Measurements from ENCODE around the gene ITGA6.

The ITGA6 gene

DNA sequence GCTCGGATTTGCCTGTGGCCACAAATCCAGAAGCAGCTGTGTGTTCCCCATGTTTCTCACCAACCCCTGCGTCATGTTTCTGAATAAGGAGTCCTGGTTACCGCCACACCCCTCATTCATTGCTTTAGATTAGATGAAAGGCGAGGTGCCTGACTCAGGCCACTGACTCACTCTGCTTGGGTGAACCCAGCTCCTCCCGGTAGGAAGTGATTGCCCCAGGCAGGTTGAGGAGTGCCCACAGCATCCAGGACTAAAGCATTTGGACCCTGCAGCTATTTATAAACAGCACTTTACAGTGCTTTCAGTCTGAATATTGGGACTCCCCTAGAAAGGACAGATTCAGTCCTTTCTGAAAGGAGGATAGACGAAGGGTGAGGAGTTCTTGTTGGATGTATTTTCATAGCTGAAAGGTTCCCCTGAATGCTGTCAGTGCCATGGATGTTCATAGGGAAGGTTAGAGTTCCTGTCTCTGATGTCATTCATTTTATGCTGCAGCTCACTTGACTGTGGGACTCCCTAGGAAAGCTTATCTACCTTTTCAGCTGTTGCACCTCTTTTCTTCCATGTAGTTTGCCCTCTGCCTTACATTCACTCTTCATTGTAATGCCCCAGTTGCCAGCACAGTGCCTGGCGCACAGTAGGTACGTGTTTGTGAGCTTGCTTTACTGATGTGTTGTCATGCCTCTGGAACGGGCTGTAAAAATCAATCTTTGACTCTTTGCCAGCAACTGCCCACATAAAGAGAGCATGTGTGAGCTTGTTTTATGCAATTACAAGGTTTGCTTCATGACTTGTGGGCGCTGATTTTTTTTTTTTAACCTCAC, 14.9 kb downstream of the ITGA6 start:
- DNase-seq: peak; percentile 37

DNA sequence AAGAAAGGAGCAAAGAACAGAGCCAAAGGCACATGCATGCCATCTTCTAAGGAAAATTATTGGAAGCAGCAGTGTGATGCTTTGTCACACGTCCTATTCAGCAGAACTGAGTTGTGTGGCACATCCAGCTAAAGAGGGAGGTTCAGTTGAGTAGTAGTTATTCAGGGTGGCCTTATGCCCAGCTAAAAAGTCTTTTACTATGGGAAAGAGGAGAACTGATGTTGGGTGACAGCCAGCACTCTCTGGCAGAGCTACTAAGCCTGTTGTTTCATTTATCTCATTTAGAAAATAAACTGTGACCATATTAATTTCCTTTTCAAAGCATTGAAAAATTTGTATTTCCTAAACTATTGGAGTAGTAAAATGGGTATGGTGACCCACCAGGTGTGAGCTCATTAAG, 18.5 kb downstream of the ITGA6 start:
- no peak for DNase-seq

DNA sequence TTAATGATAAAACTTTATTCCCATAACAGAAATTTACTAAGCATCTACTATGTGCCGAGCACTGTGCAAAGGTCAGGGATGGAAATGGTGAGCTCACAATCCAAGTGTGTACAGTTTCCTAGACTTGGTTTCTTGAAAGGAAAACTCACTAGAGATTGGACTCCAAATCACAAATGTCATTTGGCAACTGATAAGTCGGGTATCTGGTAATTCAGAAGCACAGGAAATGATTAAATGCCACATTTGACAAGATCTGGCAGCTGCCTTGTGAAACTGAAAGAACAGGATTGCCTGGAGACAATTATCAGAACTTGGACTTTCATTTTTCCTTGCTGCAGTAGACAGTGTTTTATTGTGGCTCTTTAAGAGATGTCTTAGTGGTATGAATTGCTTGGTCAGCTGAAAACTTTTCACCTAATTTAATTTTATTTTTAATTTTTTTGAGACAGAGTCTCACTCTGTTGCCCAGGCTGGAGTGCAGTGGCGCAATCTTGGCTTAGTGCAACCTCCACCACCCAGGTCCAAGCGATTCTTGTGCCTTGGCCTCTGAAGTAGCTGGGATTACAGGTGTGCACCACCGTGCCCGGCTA, 19.2 kb downstream of the ITGA6 start:
- DNase-seq: no peak

DNA sequence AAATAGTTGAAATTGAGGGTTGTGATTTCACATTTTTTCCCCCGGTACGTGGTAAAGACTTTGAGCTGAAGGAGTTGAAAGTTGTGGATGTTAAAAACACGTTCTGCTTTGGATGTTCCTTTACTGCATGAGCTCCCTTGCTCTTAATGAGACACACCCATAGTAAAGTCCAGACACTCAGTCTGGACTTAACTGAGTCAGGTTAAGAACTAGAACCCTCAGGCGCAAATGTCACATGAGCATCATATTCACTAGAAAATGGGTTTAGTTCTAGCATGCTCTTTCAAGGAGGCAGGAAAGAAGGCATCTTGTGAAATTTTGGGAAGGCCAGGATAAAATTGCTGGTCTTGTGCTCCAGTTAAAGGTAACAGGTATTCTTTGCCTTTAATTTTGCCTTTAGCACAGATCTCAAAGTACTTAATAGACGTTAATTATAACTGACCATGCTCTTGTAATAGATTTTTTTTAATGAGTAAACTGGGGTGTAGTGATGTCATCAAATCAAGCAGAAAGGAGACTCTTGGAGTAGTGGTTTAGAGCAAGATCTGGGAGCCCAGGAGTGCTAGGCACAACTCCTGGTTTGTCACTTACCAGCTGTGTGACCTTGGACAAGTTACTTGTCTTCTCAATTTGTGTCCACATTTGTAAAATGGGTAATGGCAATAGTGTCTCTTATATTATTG, 20.6 kb downstream of the ITGA6 start:
- no peak for DNase-seq

DNA sequence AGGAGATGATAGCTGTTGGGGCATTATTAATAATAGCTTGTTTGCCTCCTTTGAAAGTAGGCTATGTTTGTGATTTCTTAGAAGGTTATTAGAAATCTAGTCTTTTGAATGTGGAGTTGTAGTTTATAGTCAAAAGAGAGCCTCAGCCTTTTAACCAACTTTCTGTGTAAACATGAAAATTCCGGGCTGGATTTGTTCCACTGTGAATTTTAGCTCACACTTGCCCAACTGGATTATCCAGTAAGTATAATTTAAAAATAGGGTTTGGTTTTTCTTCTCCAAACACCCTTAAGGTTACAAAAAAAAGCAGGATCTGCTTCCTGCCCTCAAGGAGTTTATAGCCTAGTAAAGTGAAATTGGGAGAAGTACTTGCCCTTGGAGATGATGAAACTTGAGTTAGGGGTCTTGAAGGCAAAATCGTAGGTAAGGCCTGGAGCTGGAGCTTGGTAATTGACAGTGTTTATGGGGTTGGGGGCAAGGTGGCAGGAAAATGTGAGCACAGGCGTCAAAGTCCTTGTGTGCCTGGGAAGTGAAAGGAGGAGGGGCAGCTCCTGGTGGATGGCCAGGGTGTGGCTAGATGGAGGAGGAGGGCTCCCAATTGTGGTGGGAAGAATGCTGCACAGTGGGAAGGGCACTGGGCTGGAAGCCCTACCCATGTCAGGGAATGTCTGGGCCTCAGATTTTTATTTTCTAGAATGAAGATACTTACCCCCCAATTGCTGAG, 21.3 kb downstream of the ITGA6 start:
- no peak for DNase-seq

DNA sequence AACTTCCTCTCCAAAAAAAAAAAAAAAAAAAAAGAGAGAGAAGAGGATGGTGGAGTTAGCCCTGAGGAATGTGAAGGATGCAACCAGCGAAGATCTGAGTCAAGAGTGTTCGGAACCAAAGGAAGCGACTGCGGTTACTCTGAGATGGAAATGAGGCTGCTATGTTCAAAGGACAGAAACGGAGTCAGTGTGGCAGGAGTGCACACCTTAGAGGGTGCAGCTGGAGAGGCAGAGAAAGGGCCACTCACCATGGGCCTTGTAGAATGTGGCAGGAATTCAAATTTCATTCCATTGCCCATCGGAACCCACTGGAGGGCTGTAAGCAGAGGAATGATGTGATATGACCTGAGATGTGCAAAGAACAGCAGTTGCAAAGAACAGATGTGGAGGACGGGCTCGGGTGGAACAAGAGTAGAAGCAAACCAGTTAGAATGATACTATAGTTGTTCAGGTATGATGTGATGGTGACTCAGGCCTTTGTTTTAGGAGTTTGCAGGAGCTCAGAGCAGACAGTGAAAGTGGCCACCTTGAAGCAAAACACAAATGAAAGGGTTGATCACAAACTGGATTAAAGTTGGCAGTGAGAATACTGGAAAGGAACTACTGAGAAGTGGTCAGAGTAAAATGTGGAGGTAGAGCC, 22.6 kb downstream of the ITGA6 start:
- DNase-seq: no peak

DNA sequence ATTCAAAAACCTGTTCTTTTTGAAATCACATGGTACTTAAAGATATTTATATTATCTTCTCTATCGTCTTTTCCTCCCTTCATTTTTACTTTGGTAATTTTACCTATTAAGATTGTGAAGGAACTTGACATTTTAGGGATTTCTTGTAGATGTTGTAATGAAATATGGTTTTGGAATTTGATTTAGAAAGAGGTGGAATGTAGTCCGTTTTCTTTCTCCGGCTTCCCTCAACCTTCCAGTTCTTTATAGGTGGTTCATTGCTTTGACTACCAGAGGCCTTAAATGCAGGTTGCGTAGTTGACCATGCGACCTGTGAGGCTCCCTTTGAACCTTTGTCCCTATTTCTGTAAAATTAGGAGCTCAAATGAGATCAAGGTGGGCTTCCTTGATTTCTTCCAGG, 24.5 kb downstream of the ITGA6 start:
- no peak for DNase-seq

DNA sequence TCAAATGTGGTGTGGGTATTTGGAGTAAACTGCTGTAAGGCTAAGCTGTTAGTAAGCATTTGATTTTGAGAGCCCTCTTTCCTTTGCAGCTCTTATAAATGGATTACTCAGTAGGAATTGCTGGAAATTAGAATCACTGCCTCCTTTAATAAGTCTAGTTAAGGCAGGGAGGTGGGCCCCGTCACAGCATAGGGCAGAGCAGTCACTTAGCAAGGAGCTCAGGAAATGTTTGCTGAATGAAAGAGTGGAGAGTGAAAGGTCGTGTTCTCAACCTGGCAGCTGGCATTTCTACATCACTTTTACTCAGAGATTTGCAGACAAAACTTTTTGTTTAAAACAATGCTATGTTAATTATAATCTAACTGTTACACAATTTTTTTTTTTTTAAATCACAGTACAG, 25.5 kb downstream of the ITGA6 start:
- no peak for DNase-seq

DNA sequence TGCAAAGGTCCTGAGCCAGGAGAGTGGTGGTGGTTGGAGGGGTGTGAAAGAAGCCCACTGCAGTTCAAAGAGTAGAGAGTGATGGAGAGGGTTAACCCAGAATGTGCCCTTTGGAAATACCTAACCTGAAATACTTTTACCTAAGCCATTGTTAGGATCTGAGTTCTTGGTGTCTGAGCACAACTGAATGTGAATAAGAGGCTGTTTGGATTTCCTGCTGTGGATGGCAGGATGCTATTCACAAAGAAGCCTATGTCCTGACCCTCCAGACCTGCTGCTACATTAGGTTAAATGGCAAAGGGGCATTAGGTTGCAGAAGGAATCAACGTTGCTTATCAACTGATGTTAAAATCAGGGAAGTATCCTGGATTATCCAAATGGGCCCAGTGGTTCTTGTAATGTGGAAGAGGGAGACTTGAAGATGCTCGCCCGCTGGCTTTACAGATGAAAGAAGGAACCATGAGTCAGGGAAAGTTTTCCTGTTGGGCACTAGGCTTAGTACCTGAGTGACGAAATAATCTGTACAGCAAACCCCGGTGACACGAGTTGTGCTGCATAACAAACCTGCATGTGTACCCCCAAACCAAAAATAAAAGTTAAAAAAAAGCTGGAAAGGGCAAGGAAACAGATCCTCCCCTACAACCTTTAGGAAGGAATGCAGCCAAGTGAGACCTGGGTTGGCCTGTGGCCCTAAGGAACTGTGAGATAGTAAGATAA, 27.2 kb downstream of the ITGA6 start:
- no peak for DNase-seq

DNA sequence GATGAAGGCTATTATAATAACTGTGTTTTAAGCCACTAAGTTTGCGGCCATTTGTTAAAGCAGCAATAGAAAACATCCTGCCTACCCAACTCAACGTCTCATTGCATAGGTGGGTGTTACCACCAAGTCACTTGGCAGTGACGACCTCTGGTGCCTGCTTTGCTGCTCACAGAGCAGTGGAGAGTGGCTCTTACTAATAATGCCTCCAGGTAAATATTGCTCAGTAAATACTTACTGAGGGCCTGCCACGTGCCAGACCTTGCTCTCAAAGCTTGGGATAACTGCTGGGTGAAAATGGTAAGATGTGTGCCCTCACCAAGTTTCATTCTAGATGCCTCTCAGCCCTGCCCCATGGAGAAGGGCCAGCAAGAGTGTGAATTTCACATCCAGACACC, 27.7 kb downstream of the ITGA6 start:
- no peak for DNase-seq

DNA sequence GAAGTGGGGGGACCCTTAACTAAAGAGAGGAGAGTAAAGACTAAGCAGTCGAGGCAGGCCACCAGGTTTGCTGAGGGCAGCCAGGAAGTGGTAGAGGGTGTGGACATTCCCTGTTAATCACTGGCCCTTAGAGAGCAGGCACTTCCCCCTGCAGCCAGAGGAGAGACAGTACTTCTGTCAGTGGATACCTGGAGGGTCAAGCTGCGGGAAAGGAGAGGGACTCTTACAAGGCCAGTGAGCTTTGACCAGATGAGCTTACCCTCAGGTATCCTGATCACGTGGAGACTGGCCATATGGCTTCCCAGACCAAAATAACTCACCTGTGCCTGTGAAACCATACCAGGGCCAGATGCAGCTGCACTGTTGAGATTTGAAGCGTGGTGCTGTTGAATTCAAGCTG, 28.6 kb downstream of the ITGA6 start:
- DNase-seq: no peak

DNA sequence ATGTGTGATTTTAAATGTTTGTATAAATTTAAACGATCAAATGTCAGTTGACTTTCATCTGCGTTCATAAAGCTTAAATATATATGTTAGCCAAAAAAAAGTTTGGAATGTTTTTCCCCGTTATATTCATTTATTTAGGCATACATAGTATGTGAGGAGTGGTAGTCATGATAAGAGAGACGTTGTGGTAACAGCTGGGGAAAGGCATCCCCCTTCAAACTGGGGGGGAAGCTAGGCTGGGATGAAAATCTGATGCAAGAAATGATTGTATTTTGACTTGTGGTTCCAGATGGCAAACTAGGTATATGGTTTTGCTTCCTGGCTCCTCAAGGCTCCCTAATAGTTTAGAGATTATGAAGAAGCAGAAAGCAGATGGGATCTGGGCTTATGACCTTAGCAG, 30.1 kb downstream of the ITGA6 start:
- no peak for DNase-seq

DNA sequence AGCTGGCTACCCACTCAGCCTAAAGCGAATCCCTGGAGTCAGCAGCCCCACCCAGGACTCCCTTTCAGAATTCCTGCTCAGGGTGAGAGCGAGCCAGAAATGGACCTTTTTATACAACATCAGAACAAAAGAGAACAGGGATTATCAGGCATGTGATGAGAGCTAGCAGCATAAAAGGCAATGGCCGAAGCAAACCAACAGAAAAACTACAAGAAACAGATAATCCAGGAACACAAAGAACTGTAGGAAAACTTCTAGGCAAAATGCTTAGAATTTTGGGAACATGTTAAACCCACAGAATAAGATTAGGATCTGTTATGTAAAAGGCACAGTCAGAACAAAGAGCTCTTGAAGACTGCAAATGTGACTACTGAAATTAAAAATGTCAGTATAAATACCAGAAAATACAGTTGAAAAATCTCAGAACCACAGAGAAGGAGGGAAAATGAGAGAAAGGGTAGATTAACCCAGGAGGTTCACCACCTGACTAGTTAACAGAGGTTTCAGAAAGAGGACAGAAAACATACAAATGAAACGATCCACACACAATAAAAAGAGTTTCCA, 31.3 kb downstream of the ITGA6 start:
- DNase-seq: no peak

DNA sequence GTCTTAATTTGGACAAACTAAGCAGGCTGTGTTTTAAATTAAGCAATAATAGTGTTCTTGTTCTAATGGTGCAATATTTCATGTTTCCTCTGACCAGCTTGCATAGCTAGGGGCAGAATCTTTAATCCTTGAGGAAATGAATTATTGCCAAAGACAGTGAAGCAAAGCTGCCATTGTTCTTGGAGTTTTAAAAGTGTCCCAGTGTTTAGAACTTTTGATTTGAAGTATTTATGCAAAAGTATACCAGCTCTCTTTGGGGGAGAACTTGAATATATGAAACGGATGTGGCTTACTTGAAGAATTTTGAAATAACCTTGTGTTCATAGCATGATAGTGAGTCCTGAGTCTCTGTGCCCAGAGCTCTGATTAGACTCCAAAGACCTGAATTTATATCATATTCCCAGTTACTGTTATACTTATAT, 33.4 kb downstream of the ITGA6 start:
- no peak for DNase-seq

DNA sequence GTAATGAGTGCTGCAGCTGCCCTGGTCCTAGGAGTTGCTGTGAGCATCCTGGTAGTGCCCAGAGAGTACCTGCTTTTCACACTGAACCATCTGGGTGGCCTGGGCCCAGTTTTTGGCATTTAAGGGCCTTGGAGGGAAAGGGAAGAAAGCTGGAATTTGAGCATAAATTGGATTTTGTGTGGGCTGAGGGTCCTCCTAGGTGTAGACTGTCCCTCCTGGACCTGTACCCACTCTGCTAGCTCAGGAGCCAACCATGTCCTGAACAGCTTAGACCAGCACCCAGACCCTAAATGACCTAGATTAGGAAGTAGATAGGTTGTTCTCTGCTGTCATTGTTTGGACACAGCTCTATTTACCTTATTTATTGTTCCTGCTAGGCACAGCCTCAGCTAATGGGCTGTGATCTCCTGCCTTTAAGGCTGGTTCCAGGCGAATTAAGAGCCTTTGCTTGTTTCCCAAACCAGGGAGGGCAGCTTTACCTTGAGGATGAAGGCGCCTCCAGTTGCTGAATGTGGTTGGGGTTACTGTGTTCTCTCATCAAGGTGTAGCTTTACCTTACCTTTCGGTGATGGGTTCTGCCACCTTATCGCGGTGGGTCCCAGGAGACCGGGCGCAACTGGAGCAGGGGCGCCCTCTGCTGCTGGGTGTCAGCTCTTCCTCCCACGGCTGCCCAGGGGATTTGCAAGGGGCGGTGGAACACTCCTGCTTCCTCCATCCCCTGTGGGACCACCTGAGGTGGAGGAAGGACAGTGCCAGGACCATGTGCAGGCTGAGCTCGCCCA, 34.4 kb downstream of the ITGA6 start:
- peak; percentile 64 for DNase-seq

DNA sequence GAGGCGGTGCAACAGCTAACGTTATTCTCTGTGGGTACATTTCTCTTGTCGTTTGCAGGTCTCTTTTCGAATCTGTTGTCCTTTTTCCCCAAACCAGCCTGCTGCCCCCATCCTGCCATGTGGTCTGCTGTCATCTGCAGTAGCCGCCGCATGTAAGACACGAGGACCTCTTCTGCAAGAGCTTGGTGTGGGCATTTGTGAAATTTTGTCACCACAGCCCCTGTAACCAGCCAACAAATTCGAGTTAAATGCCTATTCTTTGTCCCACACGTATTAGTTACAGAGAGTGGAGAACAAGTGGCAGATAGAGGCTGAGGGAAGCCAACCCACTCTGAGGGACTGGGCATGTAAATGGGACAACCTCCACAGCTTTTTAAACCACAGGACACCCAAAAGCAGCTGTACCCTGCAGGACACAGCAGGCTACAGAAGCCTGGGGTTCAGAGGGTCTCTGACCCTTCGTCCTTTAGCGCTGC, 35.0 kb downstream of the ITGA6 start:
- DNase-seq: no peak

DNA sequence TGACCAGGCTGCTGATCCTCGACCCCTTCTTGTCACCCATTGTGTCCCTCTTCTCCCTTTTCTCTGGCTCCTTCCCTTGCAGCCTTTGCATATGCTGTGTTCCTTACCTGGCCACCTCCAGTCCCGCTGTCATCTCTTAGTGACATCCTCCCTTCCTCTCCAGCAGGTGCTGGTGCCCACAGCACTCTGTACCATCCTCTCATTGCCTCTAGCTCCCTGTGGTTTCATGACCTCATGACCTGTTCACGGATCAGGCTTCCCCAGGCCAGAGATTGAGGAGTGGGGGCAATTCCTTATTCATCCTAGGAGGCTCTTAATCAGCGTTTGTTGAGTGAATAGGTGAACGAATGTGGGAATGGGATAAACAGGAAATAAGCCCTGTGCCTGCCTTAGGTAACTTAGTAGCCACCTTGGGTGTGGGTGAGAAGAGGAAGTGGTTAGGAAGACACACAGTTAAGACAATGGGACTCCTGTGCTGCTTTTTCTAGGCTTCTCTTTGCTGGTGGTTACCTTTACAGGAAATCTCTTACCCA, 35.5 kb downstream of the ITGA6 start:
- no peak for DNase-seq

DNA sequence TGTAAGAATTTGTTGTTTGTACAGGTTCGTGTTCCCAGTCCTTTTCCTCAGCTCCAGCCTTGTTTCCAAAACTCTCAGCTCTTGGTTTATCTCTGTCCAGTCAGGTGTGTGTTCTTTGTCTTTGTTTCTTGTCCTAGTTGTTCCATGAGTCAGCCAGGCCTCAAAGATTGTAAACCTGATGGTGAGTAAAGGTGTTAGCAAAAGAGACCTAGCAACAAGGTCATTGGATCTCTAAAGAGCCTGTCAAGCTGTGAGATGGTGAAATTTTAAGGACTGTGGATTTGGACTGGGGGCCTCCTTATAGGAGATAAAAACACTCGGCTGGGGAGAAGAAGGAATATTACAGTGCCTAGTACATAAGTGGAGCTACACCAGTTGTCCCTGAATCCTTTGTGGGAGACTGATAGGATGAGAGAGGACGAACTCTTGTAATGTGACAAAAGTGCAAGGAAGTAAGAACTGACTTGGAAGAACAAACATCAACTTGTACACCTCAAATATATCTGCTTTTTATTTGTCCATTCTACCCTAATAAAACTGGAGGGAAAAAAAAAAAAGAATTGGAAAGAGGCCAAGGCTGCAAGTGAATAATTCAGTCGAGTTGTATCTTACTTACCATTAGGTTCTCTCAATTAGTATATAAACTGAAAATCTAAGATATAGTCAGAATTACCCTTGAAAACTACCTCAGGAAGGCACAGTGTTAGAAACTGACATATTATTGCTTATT, 37.2 kb downstream of the ITGA6 start:
- DNase-seq: no peak

DNA sequence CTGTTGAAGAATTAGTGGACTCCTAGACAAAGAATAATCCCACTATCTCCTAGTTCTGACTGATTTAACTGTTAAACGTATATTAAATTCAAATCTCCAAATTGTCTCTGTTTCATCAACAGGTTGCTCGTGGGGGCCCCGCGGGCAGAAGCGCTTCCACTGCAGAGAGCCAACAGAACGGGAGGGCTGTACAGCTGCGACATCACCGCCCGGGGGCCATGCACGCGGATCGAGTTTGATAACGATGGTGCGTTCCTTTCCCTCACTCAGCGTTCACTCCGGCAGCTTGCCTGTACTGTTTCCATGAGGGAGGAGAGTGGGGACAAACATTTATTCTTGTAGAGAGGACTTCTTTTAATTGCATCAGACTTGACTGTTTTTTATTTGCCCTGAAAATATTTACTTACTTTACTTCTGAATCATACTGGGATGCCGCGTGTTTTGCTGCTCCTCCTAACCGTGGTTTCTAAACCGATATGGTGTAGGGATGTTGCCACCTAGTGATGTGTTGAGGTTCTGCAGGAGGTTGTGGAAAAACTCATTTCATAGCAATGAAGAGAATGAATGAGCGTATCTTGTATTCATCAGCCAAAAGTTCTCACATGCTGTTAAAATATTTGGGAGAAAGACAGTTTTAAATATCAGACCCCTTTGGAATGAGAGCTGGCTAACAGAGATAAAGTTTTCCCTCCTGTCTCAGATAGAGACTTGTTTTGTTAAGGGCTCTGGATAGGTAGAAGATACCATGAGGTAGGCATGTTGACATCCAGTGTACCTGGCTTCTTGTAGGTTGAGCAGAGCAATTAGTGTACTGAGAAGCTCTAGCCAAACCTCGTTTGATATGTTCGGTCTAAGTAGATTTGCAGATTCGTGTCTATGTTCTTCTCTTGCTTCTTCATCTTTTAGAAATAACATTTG, 38.3 kb downstream of the ITGA6 start:
- peak; percentile 67 for DNase-seq
